ENCODE results near the gene SIGLEC6. TPM values are rescaled to one million over a fixed set of nuclear protein-coding genes. Genes with fewer than 3 reads are reported as not detected.

Gene SIGLEC6
- total RNA-seq, 1 experiment from 2014 or later = 0.31 TPM

GRCh38 chr19:51544038-51544437, 12.6 kb upstream of the SIGLEC6 start:
- Histone ChIP-seq H3K9ac (ENCODE audit: extremely low read depth, insufficient read length, low read length) (no peak overlapping the region), H3K14ac (ENCODE audit: insufficient read depth, low read length) (no peak overlapping the region), H3K27me3 (ENCODE audit: insufficient read depth, low read length) (no peaks in the 10 kb centered on the region), H4K20me1 (ENCODE audit: control insufficient read depth, insufficient read depth, insufficient read length) (no peaks in the 10 kb centered on the region), H3K23ac (ENCODE audit: insufficient read length, low read depth, low read length) (no peak overlapping the region), H2BK5ac (ENCODE audit: insufficient read length, low read length) (no peak overlapping the region), H3K4me1 (ENCODE audit: insufficient read depth, low read length) (no peaks in the 10 kb centered on the region), H3K4me2 (ENCODE audit: insufficient read depth, insufficient read length, low read length) (no peak overlapping the region), H3K18ac (ENCODE audit: insufficient read length, low read depth, low read length) (no peak overlapping the region), H2BK120ac (ENCODE audit: low read depth, low read length, poor library complexity, severe bottlenecking) (no peak overlapping the region), H4K8ac (replicated peaks; ENCODE audit: insufficient read length, low read depth, low read length) (no peak overlapping the region), H3K23me2 (ENCODE audit: insufficient read length, low read depth, low read length, poor library complexity, severe bottlenecking) (no peaks in the 10 kb centered on the region), H4K91ac (ENCODE audit: insufficient read length, low read depth, low read length) (no peak overlapping the region), H3T11ph (ENCODE audit: low read length) (no peak overlapping the region), H2BK15ac (ENCODE audit: low read depth, low read length) (no peak overlapping the region), H2AK5ac (ENCODE audit: insufficient read length, low read length) (no peak overlapping the region), H2BK12ac (ENCODE audit: insufficient read length, low read depth, low read length) (no peak overlapping the region), H3K56ac (ENCODE audit: insufficient read length, low read depth, low read length) (no peak overlapping the region), H3K79me2 (ENCODE audit: insufficient read depth, low read length) (no peaks in the 10 kb centered on the region), H3K9me3 (ENCODE audit: control insufficient read depth, low read depth, low read length) (no peaks in the 10 kb centered on the region), H2BK20ac (ENCODE audit: low read depth, low read length, poor library complexity, severe bottlenecking) (no peak overlapping the region), H2AFZ (ENCODE audit: low read length) (no peak overlapping the region), H3K27ac (ENCODE audit: insufficient read length, low read depth, low read length) (no peak overlapping the region), H4K5ac (ENCODE audit: insufficient read length, low read depth, low read length) (no peak overlapping the region), H3K4ac (ENCODE audit: low read depth, low read length) (no peak overlapping the region), H3K79me1 (ENCODE audit: insufficient read depth, low read depth, low read length, poor library complexity, severe bottlenecking) (no peaks in the 10 kb centered on the region)
- no peak for DNase-seq
- no CpG with 5 or more reads among the region's 6 CpGs for WGBS (ENCODE audit: extremely low coverage, insufficient read length, low lambda C conversion rate)
- Mint-ChIP-seq H3K27ac (peak overlapping the region in 1 of 3 experiments; percentile 40; a peak in 1 of 7 replicates), H3K27me3 (ENCODE audit: low read depth) (peaks cover 51% of the 10 kb centered on the region), H3K4me1 (no peaks in the 10 kb centered on the region), H3K36me3 (ENCODE audit: insufficient read depth in 1 of 3, low read depth in 3 of 3) (peaks cover 0 to 17% (median 0%) of the 10 kb centered on the region in 3 experiments; a peak in 3 of 7 replicates), H3K4me3 (no peak overlapping the region), H3K9me3 (peaks cover 49 to 94% of the 10 kb centered on the region in 2 experiments)
- no peak for TF ChIP-seq CTCF (conservative IDR thresholded peaks at IDR 0.05)

Data from H9 (cell line).